Esophagus squamous epithelium (tissue), 5 donors: ENCODE data around the gene TMEM53. TPM values are rescaled to one million over a fixed set of nuclear protein-coding genes. Genes with fewer than 3 reads are reported as not detected.

Experiments
- DNase-seq: peaks from one replicate; lab custom pipeline; 2025; lab: John Stamatoyannopoulos, UW
- H3K27ac ChIP-seq, 4 donors: fragments of 200-600 bp; sonication (generic); one replicate each; pipeline ENCODE4 v1.5.1; 2016 to 2019; ENCODE audit warnings: mild to moderate bottlenecking in 1 of 4
- H3K27me3 ChIP-seq, 4 donors: fragments of 200-600 bp; sonication (generic); 1 replicate in 3 of 4; 2 replicates in 1 of 4; pipeline versions ENCODE4 v1.5.1 to v1.6.0; 2017 to 2021; ENCODE audit warnings: antibody characterized with exemption in 1 of 4
- H3K36me3 ChIP-seq, 3 donors: fragments of 200-600 bp; sonication (generic); one replicate each; pipeline ENCODE4 v1.5.1; 2016 to 2019
- H3K4me1 ChIP-seq, 3 donors: fragments of 200-600 bp; sonication (generic); one replicate each; pipeline ENCODE4 v1.5.1; 2017 to 2019
- H3K4me3 ChIP-seq, 4 donors: fragments of 200-600 bp; sonication (generic); 1 replicate in 3 of 4; 2 replicates in 1 of 4; pipeline ENCODE4 v1.5.1; 2016 to 2019; ENCODE audit warnings: mild to moderate bottlenecking in 2 of 4, moderate library complexity in 1 of 4
- H3K9me3 ChIP-seq, 3 donors: fragments of 200-600 bp; sonication (generic); one replicate each; pipeline ENCODE4 v1.5.1; 2016 to 2019
- CTCF ChIP-seq, 6 experiments: fragments of 450-650 bp in 4 of 6; fragments of 200-600 bp in 2 of 6; sonication (generic) in 2 of 6; IDR thresholded peaks; one replicate each; pipeline ENCODE4 v1.5.1; 2016 to 2019; ENCODE audit warnings: antibody characterized with exemption in 6 of 6, mild to moderate bottlenecking in 4 of 6, moderate library complexity in 4 of 6
- POLR2A ChIP-seq, 4 donors: fragments of 450-650 bp; IDR thresholded peaks; one replicate each; pipeline ENCODE4 v1.6.1; 2017; ENCODE audit warnings: antibody characterized with exemption in 4 of 4, mild to moderate bottlenecking in 4 of 4, moderate library complexity in 3 of 4
- WGBS, 2 donors: methylation state at CpG; one replicate each; pipeline ENCODE4 v1.1.5; 2018; 5-methylcytosine and 5-hydroxymethylcytosine counted together
- intact Hi-C: fragments of 100-400 bp; cut with DNase I; formaldehyde crosslinking; loops from one replicate; pipeline ENCODE4 v1.15.0; 2022
- total RNA-seq, 4 donors: library from RNA; depleted of rRNA; stranded (reverse); fragments of >200 nt; gene quantifications; one replicate each; pipeline ENCODE4 v1.1.0, GENCODE V29; 2016
- donor health status: DM: yes; HTN: yes; CAD: no.

Gene TMEM53
- total RNA-seq, 4 donors from 2014 or later = 3.2 to 5.8 (median 4.0) TPM

GRCh38 chr1:44698138-44698537 lies 23.9 kb upstream of the TMEM53 start:
- TF ChIP-seq CTCF (IDR thresholded peaks at IDR 0.05) (no peak), POLR2A (IDR thresholded peaks at IDR 0.05) (no peak)
- H3K36me3 ChIP-seq = no peaks in the 10 kb centered on the region
- 77 to 84% methylated on average over 2 of the region's 3 CpGs for WGBS, 2 donors
- H3K4me1 ChIP-seq = peaks cover 0 to 24% (median 0%) of the 10 kb centered on the region in 3 donors
- no peaks in the 10 kb centered on the region for H3K9me3 ChIP-seq
- no peak for DNase-seq
- H3K4me3 ChIP-seq = no peak overlapping the region
- no peak overlapping the region for H3K27ac ChIP-seq
- peaks cover 0 to 72% (median 0%) of the 10 kb centered on the region in 4 donors for H3K27me3 ChIP-seq
- intact Hi-C loops = no loop called here

GRCh38 chr1:44696789-44697345 lies 22.6 kb upstream of the TMEM53 start:
- Histone ChIP-seq H3K27ac (no peak overlapping the region), H3K4me1 (peaks cover 0 to 19% (median 0%) of the 10 kb centered on the region in 3 donors), H3K4me3 (no peak overlapping the region), H3K36me3 (no peaks in the 10 kb centered on the region), H3K27me3 (peaks cover 0 to 67% (median 0%) of the 10 kb centered on the region in 4 donors), H3K9me3 (no peaks in the 10 kb centered on the region)
- 72 to 76% methylated on average over 5 of the region's 7 CpGs for WGBS, 2 donors
- no peak for TF ChIP-seq CTCF (IDR thresholded peaks at IDR 0.05)
- TF ChIP-seq POLR2A (IDR thresholded peaks at IDR 0.05) = no peak
- no peak for DNase-seq
- intact Hi-C loops = no loop called here

- no peak overlapping the region for H3K27ac ChIP-seq
Observed at GRCh38 chr1:44696101-44696500, 21.8 kb upstream of the TMEM53 start.

GRCh38 chr1:44695671-44696070 lies 21.4 kb upstream of the TMEM53 start:
- Histone ChIP-seq H3K36me3 (no peaks in the 10 kb centered on the region), H3K27me3 (peaks cover 0 to 70% (median 0%) of the 10 kb centered on the region in 4 donors), H3K27ac (no peak overlapping the region), H3K4me1 (peaks cover 0 to 7% (median 0%) of the 10 kb centered on the region in 3 donors), H3K9me3 (no peaks in the 10 kb centered on the region), H3K4me3 (no peak overlapping the region)
- 90 to 92% methylated on average over 4 of the region's 4 CpGs for WGBS, 2 donors
- no peak for TF ChIP-seq CTCF (IDR thresholded peaks at IDR 0.05)
- TF ChIP-seq POLR2A (IDR thresholded peaks at IDR 0.05) = no peak
- intact Hi-C loops = no loop called here
- no peak for DNase-seq

More at GRCh38 chr1:44696101-44696500, 21.8 kb upstream of the TMEM53 start:
- Histone ChIP-seq H3K9me3 (no peaks in the 10 kb centered on the region), H3K27me3 (peaks cover 0 to 66% (median 0%) of the 10 kb centered on the region in 4 donors), H3K36me3 (no peaks in the 10 kb centered on the region), H3K4me3 (no peak overlapping the region), H3K4me1 (peaks cover 0 to 11% (median 0%) of the 10 kb centered on the region in 3 donors)
- intact Hi-C loops = no loop called here
- 86 to 88% methylated on average over 3 of the region's 3 CpGs for WGBS, 2 donors
- no peak for TF ChIP-seq POLR2A (IDR thresholded peaks at IDR 0.05)
- no peak for TF ChIP-seq CTCF (IDR thresholded peaks at IDR 0.05)
- DNase-seq = no peak

GRCh38 chr1:44694863-44695478 lies 20.7 kb upstream of the TMEM53 start:
- intact Hi-C loops = no loop called here
- Histone ChIP-seq H3K4me1 (peaks cover 0 to under 1% (median 0%) of the 10 kb centered on the region in 3 donors), H3K27me3 (peaks cover 0 to 73% (median 0%) of the 10 kb centered on the region in 4 donors), H3K4me3 (no peak overlapping the region), H3K36me3 (no peaks in the 10 kb centered on the region), H3K27ac (no peak overlapping the region), H3K9me3 (no peaks in the 10 kb centered on the region)
- no peak for TF ChIP-seq POLR2A (IDR thresholded peaks at IDR 0.05)
- TF ChIP-seq CTCF (IDR thresholded peaks at IDR 0.05) = no peak
- 87 to 92% methylated on average over 6 to 7 of the region's 7 CpGs for WGBS, 2 donors
- DNase-seq = no peak
